Activated naive CD4-positive, alpha-beta T cell treated with anti-CD3 and anti-CD28 coated beads, Interleukin-2, amount 50 U/mL, for 24 hours (primary cell): Measurements from ENCODE around the gene SPATA3.
"Not testable (repeated sequence)": the region's sequence is repeated elsewhere in the genome, so short reads cannot be mapped to it uniquely, and the experiment has no call there.

Experiments
- H3K27ac Mint-ChIP-seq: one replicate; pipeline ENCODE4 v1.8.0; 2021; ENCODE audit warnings: mild to moderate bottlenecking, mixed read lengths
- H3K27me3 Mint-ChIP-seq: one replicate; pipeline ENCODE4 v1.8.0; 2021; ENCODE audit warnings: mixed read lengths
- H3K36me3 Mint-ChIP-seq: one replicate; pipeline ENCODE4 v1.8.0; 2021; ENCODE audit warnings: mixed read lengths
- H3K4me1 Mint-ChIP-seq: one replicate; pipeline ENCODE4 v1.8.0; 2021; ENCODE audit warnings: mixed read lengths
- H3K4me3 Mint-ChIP-seq: one replicate; pipeline ENCODE4 v1.8.0; 2021; ENCODE audit warnings: mild to moderate bottlenecking, mixed read lengths
- H3K9me3 Mint-ChIP-seq: one replicate; pipeline ENCODE4 v1.8.0; 2021; ENCODE audit warnings: mixed read lengths

Gene SPATA3

GRCh38 chr2:231018184-231018583, 22.3 kb downstream of the SPATA3 start:
- Mint-ChIP-seq H3K9me3 (no peaks in the 10 kb centered on the region), H3K27me3 (peaks cover 10% of the 10 kb centered on the region), H3K36me3 (peaks cover 1% of the 10 kb centered on the region), H3K4me3 (no peak overlapping the region), H3K4me1 (no peaks in the 10 kb centered on the region), H3K27ac (no peak overlapping the region)

GRCh38 chr2:231025059-231025458, 29.1 kb downstream of the SPATA3 start:
- H3K27me3 Mint-ChIP-seq, H3K9me3 Mint-ChIP-seq, H3K4me3 Mint-ChIP-seq, H3K36me3 Mint-ChIP-seq, H3K27ac Mint-ChIP-seq, H3K4me1 Mint-ChIP-seq: not testable (repeated sequence)

GRCh38 chr2:231028889-231029288, 33.0 kb downstream of the SPATA3 start:
- peaks cover 1% of the 10 kb centered on the region for H3K27me3 Mint-ChIP-seq
- H3K27ac Mint-ChIP-seq, result no peak overlapping the region
- H3K9me3 Mint-ChIP-seq, result no peaks in the 10 kb centered on the region
- no peaks in the 10 kb centered on the region for H3K4me1 Mint-ChIP-seq
- H3K36me3 Mint-ChIP-seq, result no peaks in the 10 kb centered on the region
- no peak overlapping the region for H3K4me3 Mint-ChIP-seq

- Mint-ChIP-seq H3K36me3 (no peaks in the 10 kb centered on the region), H3K4me3 (no peak overlapping the region), H3K27ac (no peak overlapping the region), H3K9me3 (no peaks in the 10 kb centered on the region), H3K27me3 (peaks cover 1% of the 10 kb centered on the region), H3K4me1 (no peaks in the 10 kb centered on the region)
Measured at GRCh38 chr2:231029563-231029962, 33.6 kb downstream of the SPATA3 start.

- Mint-ChIP-seq H3K9me3 (no peaks in the 10 kb centered on the region), H3K27me3 (peaks cover 6% of the 10 kb centered on the region), H3K27ac (no peak overlapping the region), H3K4me3 (no peak overlapping the region), H3K4me1 (no peaks in the 10 kb centered on the region), H3K36me3 (no peaks in the 10 kb centered on the region)
Measured at GRCh38 chr2:231030725-231031124, 34.8 kb downstream of the SPATA3 start.

- Mint-ChIP-seq H3K27me3 (peaks cover 16% of the 10 kb centered on the region), H3K9me3 (no peaks in the 10 kb centered on the region), H3K4me3 (no peak overlapping the region), H3K36me3 (no peaks in the 10 kb centered on the region), H3K27ac (no peak overlapping the region), H3K4me1 (no peaks in the 10 kb centered on the region)
Measured at GRCh38 chr2:231032575-231033140, 36.7 kb downstream of the SPATA3 start.

- Mint-ChIP-seq H3K9me3 (no peaks in the 10 kb centered on the region), H3K4me3 (no peak overlapping the region), H3K27me3 (peaks cover 17% of the 10 kb centered on the region), H3K27ac (no peak overlapping the region), H3K36me3 (no peaks in the 10 kb centered on the region), H3K4me1 (no peaks in the 10 kb centered on the region)
Measured at GRCh38 chr2:231033147-231034132, 37.5 kb downstream of the SPATA3 start.

- Mint-ChIP-seq H3K27me3 (peaks cover 24% of the 10 kb centered on the region), H3K4me1 (no peaks in the 10 kb centered on the region), H3K4me3 (no peak overlapping the region), H3K36me3 (no peaks in the 10 kb centered on the region), H3K27ac (no peak overlapping the region), H3K9me3 (no peaks in the 10 kb centered on the region)
Measured at GRCh38 chr2:231034291-231034882, 38.5 kb downstream of the SPATA3 start.

GRCh38 chr2:231036131-231036530, 40.2 kb downstream of the SPATA3 start:
- Mint-ChIP-seq H3K9me3 (no peaks in the 10 kb centered on the region), H3K4me1 (no peaks in the 10 kb centered on the region), H3K27me3 (peaks cover 38% of the 10 kb centered on the region), H3K27ac (no peak overlapping the region), H3K4me3 (peak overlapping the region; percentile 3), H3K36me3 (peaks cover 2% of the 10 kb centered on the region)

GRCh38 chr2:231036578-231037106, 40.7 kb downstream of the SPATA3 start:
- Mint-ChIP-seq H3K27ac (no peak overlapping the region), H3K4me3 (peak overlapping the region; percentile 69), H3K36me3 (peaks cover 2% of the 10 kb centered on the region), H3K4me1 (no peaks in the 10 kb centered on the region), H3K27me3 (peaks cover 42% of the 10 kb centered on the region), H3K9me3 (no peaks in the 10 kb centered on the region)

- H3K4me1 Mint-ChIP-seq, result no peaks in the 10 kb centered on the region
- H3K27ac Mint-ChIP-seq, result peak within 1 kb of the TSS; percentile 59
- H3K4me3 Mint-ChIP-seq, result peak within 1 kb of the TSS; percentile 69
- no peaks in the 10 kb centered on the region for H3K9me3 Mint-ChIP-seq
- H3K27me3 Mint-ChIP-seq, result peaks cover 46% of the 10 kb centered on the region
- H3K36me3 Mint-ChIP-seq, result peaks cover 2% of the 10 kb centered on the region
Measured at GRCh38 chr2:231037202-231037730, 41.3 kb downstream of the SPATA3 start, which contains the start of gene C2orf72. C2orf72 (plus strand) TSS chr2:231037523; CDS start chr2:231037566, 43 bp downstream.

- no peak overlapping the region for H3K4me3 Mint-ChIP-seq
- peaks cover 2% of the 10 kb centered on the region for H3K36me3 Mint-ChIP-seq
- no peaks in the 10 kb centered on the region for H3K9me3 Mint-ChIP-seq
- no peaks in the 10 kb centered on the region for H3K4me1 Mint-ChIP-seq
- H3K27ac Mint-ChIP-seq, result peak overlapping the region; percentile 59
- peaks cover 46% of the 10 kb centered on the region for H3K27me3 Mint-ChIP-seq
Measured at GRCh38 chr2:231037731-231038482, 42.0 kb downstream of the SPATA3 start.

GRCh38 chr2:231038483-231039293, 42.8 kb downstream of the SPATA3 start:
- Mint-ChIP-seq H3K27ac (no peak overlapping the region), H3K9me3 (no peaks in the 10 kb centered on the region), H3K27me3 (peaks cover 45% of the 10 kb centered on the region), H3K4me3 (peak overlapping the region; percentile 66), H3K4me1 (no peaks in the 10 kb centered on the region), H3K36me3 (peaks cover 2% of the 10 kb centered on the region)

GRCh38 chr2:231039294-231039664, 43.4 kb downstream of the SPATA3 start:
- no peak overlapping the region for H3K4me3 Mint-ChIP-seq
- H3K4me1 Mint-ChIP-seq, result no peaks in the 10 kb centered on the region
- H3K27ac Mint-ChIP-seq, result no peak overlapping the region
- H3K36me3 Mint-ChIP-seq, result peaks cover 2% of the 10 kb centered on the region
- H3K27me3 Mint-ChIP-seq, result peaks cover 45% of the 10 kb centered on the region
- H3K9me3 Mint-ChIP-seq, result no peaks in the 10 kb centered on the region
